Adrenal gland (tissue), 5 donors: ENCODE results near the gene CALML4.

Experiments
- CTCF ChIP-seq, 6 experiments: fragments of 450-650 bp in 4 of 6; fragments of 200-600 bp in 2 of 6; sonication (generic) in 1 of 6; IDR thresholded peaks; 1 replicate in 5 of 6; 2 replicates in 1 of 6; pipeline versions ENCODE4 v1.5.1 to v1.8.0; 2016 to 2021; ENCODE audit warnings: antibody characterized with exemption in 6 of 6, mild to moderate bottlenecking in 2 of 6, moderate library complexity in 1 of 6
- POLR2A ChIP-seq, 2 donors: fragments of 450-650 bp; IDR thresholded peaks; one replicate each; pipeline ENCODE4 v1.6.1; 2017; ENCODE audit warnings: antibody characterized with exemption in 2 of 2, mild to moderate bottlenecking in 2 of 2, moderate library complexity in 1 of 2
- donor health status: DM: no; HTN: no; CAD: no.

GRCh38 chr15:68163191-68163590 lies 41.9 kb downstream of the CALML4 start:
- no peak for TF ChIP-seq CTCF (IDR thresholded peaks at IDR 0.05)
- no peak for TF ChIP-seq POLR2A (IDR thresholded peaks at IDR 0.05)
